Stomach (tissue), 9 donors: ENCODE data around the gene KRT17. TPM values are rescaled to one million over a fixed set of nuclear protein-coding genes. Genes with fewer than 3 reads are reported as not detected.

ENCODE experiments used
- DNase-seq, 2 donors: peaks; one replicate each; pipeline versions ENCODE4 v3.0.0 to v3.0.0-alpha.2; 2013 to 2019
- H3K27ac ChIP-seq, 5 donors: fragments of 200-600 bp in 4 of 5; sonication (generic) in 4 of 5; one replicate each; pipeline ENCODE4 v1.5.1; 2013 to 2019; ENCODE audit warnings: mild to moderate bottlenecking in 1 of 5, moderate library complexity in 1 of 5
- H3K27me3 ChIP-seq, 3 donors: fragments of 200-600 bp; sonication (generic); one replicate each; pipeline ENCODE4 v1.5.1; 2017 to 2019; ENCODE audit warnings: mixed run types in 1 of 3
- H3K36me3 ChIP-seq, 4 donors: fragments of 200-600 bp; sonication (generic); 1 replicate in 3 of 4; 2 replicates in 1 of 4; pipeline ENCODE4 v1.5.1; 2016 to 2019
- H3K4me1 ChIP-seq, 4 donors: fragments of 200-600 bp; sonication (generic); one replicate each; pipeline ENCODE4 v1.5.1; 2016 to 2019
- H3K4me3 ChIP-seq, 4 donors: fragments of 200-600 bp; sonication (generic) in 3 of 4; one replicate each; pipeline ENCODE4 v1.5.1; 2016 to 2019; ENCODE audit warnings: mild to moderate bottlenecking in 1 of 4
- H3K9me3 ChIP-seq, 4 donors: fragments of 200-600 bp; sonication (generic); one replicate each; pipeline ENCODE4 v1.5.1; 2016 to 2019
- EP300 ChIP-seq: sonication (generic); formaldehyde crosslinking; IDR thresholded peaks from one replicate; pipeline ENCODE4 v1.6.1; 2017; ENCODE audit warnings: antibody characterized with exemption
- POLR2A ChIP-seq, 4 donors: fragments of 450-650 bp; IDR thresholded peaks; one replicate each; pipeline ENCODE4 v1.6.1; 2016; ENCODE audit warnings: antibody characterized with exemption in 4 of 4, control low read depth in 2 of 4, mild to moderate bottlenecking in 1 of 4, moderate library complexity in 1 of 4
- POLR2AphosphoS5 ChIP-seq, 3 donors: sonication (generic); formaldehyde crosslinking; IDR thresholded peaks; one replicate each; pipeline ENCODE4 v1.6.1; 2016; ENCODE audit warnings: antibody characterized with exemption in 3 of 3
- WGBS, 5 donors: extraction: QIAGEN DNeasy Blood & Tissue Kit in 3 of 5; methylation state at CpG; one replicate each; pipeline versions ENCODE4 v1.1.5 to v1.1.7; 2013 to 2018; 5-methylcytosine and 5-hydroxymethylcytosine counted together
- intact Hi-C: fragments of 100-400 bp; cut with DNase I; formaldehyde crosslinking; loops from one replicate; pipeline ENCODE4 v1.15.1; 2023; ENCODE audit warnings: low total_unique reads
- polyA plus RNA-seq, 3 donors: library from polyadenylated mRNA; stranded (reverse); fragments of 200-250 nt; gene quantifications; one replicate each; pipeline ENCODE4 v1.2.3, GENCODE V29; 2013
- total RNA-seq, 5 donors: library from RNA; depleted of rRNA; stranded (reverse); fragments of >200 nt; gene quantifications; one replicate each; pipeline versions ENCODE4 v1.1.0 to v1.2.3, GENCODE V29; 2014 to 2016
- TF ChIP-seq, protein P1 (sequence below), 7 experiments: fragments of 450-650 bp in 4 of 7; fragments of 200-600 bp in 3 of 7; sonication (generic) in 3 of 7; IDR thresholded peaks; one replicate each; pipeline ENCODE4 v1.5.1; 2016 to 2019; ENCODE audit warnings: antibody characterized with exemption in 7 of 7, control low read depth in 2 of 7, mild to moderate bottlenecking in 1 of 7
- donor health status: healthy with polysubstance abuse.
- donor health status: Bipolar disorder and iron deficiency.
- donor health status: healthy.

The KRT17 gene
- total and polyA plus RNA-seq, 8 donors, result 1.6 to 14.2 (median 6.0) TPM; not detected in 1

DNA sequence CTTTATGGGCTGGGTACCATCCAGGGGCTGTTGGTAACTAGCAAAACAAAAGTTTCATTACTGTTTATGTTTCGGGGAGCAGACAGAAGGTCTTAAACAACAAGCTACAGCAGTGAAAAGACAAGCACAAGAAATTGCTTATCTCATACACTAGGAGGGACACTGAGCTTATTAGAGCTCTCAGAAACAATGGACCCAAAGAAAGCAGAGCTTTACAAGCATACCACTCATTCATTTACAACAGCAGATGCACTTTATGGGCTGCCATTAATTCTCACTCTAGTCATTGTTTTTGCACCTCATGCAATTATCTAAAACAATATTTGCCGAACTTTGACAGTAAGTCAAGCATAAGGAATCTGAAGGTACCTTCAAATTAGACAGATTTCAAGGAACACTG is 21.9 kb downstream of the KRT17 start:
- TF ChIP-seq POLR2AphosphoS5 (IDR thresholded peaks at IDR 0.05) (no peak), EP300 (no peak), POLR2A (IDR thresholded peaks at IDR 0.05) (no peak)
- TF ChIP-seq, protein P1, sequence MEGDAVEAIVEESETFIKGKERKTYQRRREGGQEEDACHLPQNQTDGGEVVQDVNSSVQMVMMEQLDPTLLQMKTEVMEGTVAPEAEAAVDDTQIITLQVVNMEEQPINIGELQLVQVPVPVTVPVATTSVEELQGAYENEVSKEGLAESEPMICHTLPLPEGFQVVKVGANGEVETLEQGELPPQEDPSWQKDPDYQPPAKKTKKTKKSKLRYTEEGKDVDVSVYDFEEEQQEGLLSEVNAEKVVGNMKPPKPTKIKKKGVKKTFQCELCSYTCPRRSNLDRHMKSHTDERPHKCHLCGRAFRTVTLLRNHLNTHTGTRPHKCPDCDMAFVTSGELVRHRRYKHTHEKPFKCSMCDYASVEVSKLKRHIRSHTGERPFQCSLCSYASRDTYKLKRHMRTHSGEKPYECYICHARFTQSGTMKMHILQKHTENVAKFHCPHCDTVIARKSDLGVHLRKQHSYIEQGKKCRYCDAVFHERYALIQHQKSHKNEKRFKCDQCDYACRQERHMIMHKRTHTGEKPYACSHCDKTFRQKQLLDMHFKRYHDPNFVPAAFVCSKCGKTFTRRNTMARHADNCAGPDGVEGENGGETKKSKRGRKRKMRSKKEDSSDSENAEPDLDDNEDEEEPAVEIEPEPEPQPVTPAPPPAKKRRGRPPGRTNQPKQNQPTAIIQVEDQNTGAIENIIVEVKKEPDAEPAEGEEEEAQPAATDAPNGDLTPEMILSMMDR (IDR thresholded peaks at IDR 0.05), result no peak
- intact Hi-C loops, result no loop called here
- no peaks in the 10 kb centered on the region for H3K4me1 ChIP-seq
- H3K36me3 ChIP-seq, result no peaks in the 10 kb centered on the region
- no peak for DNase-seq
- H3K27me3 ChIP-seq, result peaks cover 0 to 7% (median 3%) of the 10 kb centered on the region in 3 donors
- 45 to 80% (median 62%) methylated on average over 2 of the region's 2 CpGs for WGBS, 5 donors
- H3K27ac ChIP-seq, result no peak overlapping the region
- no peak overlapping the region for H3K4me3 ChIP-seq
- H3K9me3 ChIP-seq, result peaks cover 0 to 16% (median 14%) of the 10 kb centered on the region in 4 donors

DNA sequence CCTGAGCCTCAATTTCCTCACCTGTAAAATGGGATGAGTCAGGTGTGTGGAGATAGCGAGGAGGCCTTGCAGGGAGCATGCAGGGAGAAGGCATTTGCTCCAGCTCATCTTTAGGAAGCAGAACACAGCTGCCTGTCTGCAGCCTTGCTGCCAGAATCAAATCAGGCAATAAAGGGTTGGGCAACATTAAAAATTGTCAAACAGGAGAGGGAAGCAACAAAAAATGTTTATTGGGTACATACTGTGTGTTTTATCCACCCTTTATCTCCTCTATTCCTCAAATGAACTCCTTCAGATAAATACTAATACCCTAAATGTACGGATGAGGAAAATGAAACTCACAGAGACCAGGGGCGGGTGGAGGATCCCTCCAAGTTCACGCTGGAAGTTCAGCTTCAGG is 24.1 kb downstream of the KRT17 start:
- Histone ChIP-seq H3K9me3 (no peaks in the 10 kb centered on the region), H3K27me3 (peaks cover 0 to 10% (median 0%) of the 10 kb centered on the region in 3 donors), H3K4me1 (no peaks in the 10 kb centered on the region), H3K27ac (no peak overlapping the region), H3K4me3 (no peak overlapping the region), H3K36me3 (no peaks in the 10 kb centered on the region)
- intact Hi-C loops, result no loop called here
- WGBS, 5 donors, result 57 to 69% (median 64%) methylated on average over 4 of the region's 4 CpGs
- TF ChIP-seq POLR2A (IDR thresholded peaks at IDR 0.05) (no peak), POLR2AphosphoS5 (IDR thresholded peaks at IDR 0.05) (no peak), EP300 (no peak)
- TF ChIP-seq, protein P1 (IDR thresholded peaks at IDR 0.05), result no peak
- DNase-seq, result no peak

DNA sequence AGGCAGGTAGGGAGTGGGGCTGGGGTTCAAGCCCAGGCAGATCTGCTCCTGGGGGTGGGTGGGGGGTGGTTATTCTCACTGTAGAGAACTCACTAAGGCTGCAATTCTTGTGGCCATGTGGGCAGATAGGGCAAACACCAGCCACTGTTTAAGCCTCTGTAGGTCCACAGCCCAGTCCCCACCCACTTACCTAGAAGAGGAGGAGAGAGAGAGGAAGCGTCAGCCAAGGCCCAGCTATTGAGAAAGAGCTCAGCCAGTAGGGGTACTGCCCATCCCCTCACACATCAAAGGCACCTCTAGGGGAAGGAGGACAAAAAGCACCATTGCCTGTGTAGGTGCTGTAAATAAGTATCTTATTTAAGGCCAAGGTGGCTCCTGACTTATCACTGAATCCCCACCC is 24.7 kb downstream of the KRT17 start:
- WGBS, 5 donors, result 33 to 57% (median 43%) methylated on average over 1 of the region's 1 CpG
- Histone ChIP-seq H3K9me3 (no peaks in the 10 kb centered on the region), H3K27me3 (peaks cover 0 to 14% (median 0%) of the 10 kb centered on the region in 3 donors), H3K36me3 (no peaks in the 10 kb centered on the region), H3K27ac (no peak overlapping the region), H3K4me1 (no peaks in the 10 kb centered on the region), H3K4me3 (no peak overlapping the region)
- intact Hi-C loops, result no loop called here
- no peak for TF ChIP-seq POLR2A (IDR thresholded peaks at IDR 0.05)
- TF ChIP-seq, protein P1 (IDR thresholded peaks at IDR 0.05), result no peak
- no peak for TF ChIP-seq POLR2AphosphoS5 (IDR thresholded peaks at IDR 0.05)
- TF ChIP-seq EP300, result no peak
- no peak for DNase-seq

DNA sequence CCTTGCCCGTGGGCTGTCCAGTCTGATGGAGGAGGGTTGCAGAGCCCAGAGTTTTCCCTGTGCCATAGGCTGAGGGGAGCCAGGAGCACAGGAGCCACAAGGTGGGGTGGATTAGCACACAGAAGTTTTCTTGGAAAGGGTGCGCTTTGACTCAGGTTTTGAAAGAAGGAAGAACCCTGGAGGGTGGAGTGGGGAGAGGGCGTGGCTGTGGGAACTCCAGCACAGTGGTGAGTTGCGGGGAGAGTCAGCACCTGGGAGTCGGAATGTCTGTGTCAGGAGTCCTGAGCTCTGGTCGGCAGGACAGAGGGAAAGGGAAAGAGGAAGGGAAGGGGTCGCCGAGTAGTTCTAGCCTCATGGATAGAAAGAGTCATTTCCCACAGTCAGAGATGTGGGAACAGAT is 28.8 kb downstream of the KRT17 start:
- DNase-seq, result no peak
- Histone ChIP-seq H3K27ac (no peak overlapping the region), H3K36me3 (no peaks in the 10 kb centered on the region), H3K4me1 (no peaks in the 10 kb centered on the region), H3K27me3 (peaks cover 0 to 40% (median 0%) of the 10 kb centered on the region in 3 donors), H3K9me3 (no peaks in the 10 kb centered on the region), H3K4me3 (no peak overlapping the region)
- intact Hi-C loops, result no loop called here
- 62 to 76% (median 66%) methylated on average over 8 of the region's 8 CpGs for WGBS, 5 donors
- no peak for TF ChIP-seq POLR2AphosphoS5 (IDR thresholded peaks at IDR 0.05)
- TF ChIP-seq, protein P1 (IDR thresholded peaks at IDR 0.05), result no peak
- TF ChIP-seq EP300, result no peak
- TF ChIP-seq POLR2A (IDR thresholded peaks at IDR 0.05), result no peak
